Measurements from ENCODE around the gene TRAF5. TPM values are rescaled to one million over a fixed set of nuclear protein-coding genes. Genes with fewer than 3 reads are reported as not detected.

Gene TRAF5
- polyA plus RNA-seq, 1 experiment, result 39.8 TPM

GRCh38 chr1:211358685-211359084, 32.1 kb downstream of the TRAF5 start:
- TF ChIP-seq, protein P1, sequence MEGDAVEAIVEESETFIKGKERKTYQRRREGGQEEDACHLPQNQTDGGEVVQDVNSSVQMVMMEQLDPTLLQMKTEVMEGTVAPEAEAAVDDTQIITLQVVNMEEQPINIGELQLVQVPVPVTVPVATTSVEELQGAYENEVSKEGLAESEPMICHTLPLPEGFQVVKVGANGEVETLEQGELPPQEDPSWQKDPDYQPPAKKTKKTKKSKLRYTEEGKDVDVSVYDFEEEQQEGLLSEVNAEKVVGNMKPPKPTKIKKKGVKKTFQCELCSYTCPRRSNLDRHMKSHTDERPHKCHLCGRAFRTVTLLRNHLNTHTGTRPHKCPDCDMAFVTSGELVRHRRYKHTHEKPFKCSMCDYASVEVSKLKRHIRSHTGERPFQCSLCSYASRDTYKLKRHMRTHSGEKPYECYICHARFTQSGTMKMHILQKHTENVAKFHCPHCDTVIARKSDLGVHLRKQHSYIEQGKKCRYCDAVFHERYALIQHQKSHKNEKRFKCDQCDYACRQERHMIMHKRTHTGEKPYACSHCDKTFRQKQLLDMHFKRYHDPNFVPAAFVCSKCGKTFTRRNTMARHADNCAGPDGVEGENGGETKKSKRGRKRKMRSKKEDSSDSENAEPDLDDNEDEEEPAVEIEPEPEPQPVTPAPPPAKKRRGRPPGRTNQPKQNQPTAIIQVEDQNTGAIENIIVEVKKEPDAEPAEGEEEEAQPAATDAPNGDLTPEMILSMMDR (IDR thresholded peaks at IDR 0.05; ENCODE audit: insufficient read depth, low read depth, low read length), result no peak
- Histone ChIP-seq H3K4me3 (ENCODE audit: low read depth, low read length) (no peak overlapping the region), H3K36me3 (ENCODE audit: control insufficient read depth, insufficient read depth, low read length) (peaks cover 4% of the 10 kb centered on the region; the same call in 1 of the 2 replicates), H3K27me3 (ENCODE audit: control insufficient read depth, insufficient read depth, low read length) (no peaks in the 10 kb centered on the region)
- ChIA-PET POLR2A (no interaction called here), CTCF (no interaction called here)
- no peak for DNase-seq (ENCODE audit: low read depth)

- ChIA-PET CTCF (no interaction called here), POLR2A (no interaction called here)
- Histone ChIP-seq H3K36me3 (ENCODE audit: control insufficient read depth, insufficient read depth, low read length) (peaks cover 3% of the 10 kb centered on the region; the same call in 1 of the 2 replicates), H3K27me3 (ENCODE audit: control insufficient read depth, insufficient read depth, low read length) (no peaks in the 10 kb centered on the region), H3K4me3 (ENCODE audit: low read depth, low read length) (no peak overlapping the region)
- DNase-seq (ENCODE audit: low read depth), result no peak
- TF ChIP-seq, protein P1 (IDR thresholded peaks at IDR 0.05; ENCODE audit: insufficient read depth, low read depth, low read length), result no peak
Observed at GRCh38 chr1:211359876-211360275, 33.2 kb downstream of the TRAF5 start.

DNA sequence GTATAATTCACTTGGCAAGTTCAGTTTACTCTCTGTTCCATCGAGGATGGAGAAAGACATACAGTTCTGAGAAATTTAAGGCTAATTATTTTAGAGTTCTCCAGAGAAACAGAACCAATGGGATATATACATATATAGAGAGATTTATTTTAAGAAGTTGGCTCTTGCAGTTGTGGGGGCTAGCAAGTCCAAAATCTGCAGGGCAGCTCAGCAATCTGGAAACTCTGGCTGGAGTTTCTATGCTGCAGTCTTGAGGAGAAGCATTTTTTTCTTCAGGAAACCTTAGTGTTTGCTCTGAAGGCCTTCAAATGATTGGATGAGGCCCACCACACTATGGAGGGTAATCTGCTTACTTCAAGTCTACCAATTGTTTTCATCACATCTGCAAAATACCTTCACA, 34.6 kb downstream of the TRAF5 start:
- 0 out of 2 replicates have a peak, but pooled peaks cover 1% of the 10 kb centered on the region for H3K36me3 ChIP-seq (ENCODE audit: control insufficient read depth, insufficient read depth, low read length)
- DNase-seq (ENCODE audit: low read depth), result no peak
- ChIA-PET POLR2A (no interaction called here), CTCF (no interaction called here)
- H3K27me3 ChIP-seq (ENCODE audit: control insufficient read depth, insufficient read depth, low read length), result no peaks in the 10 kb centered on the region
- TF ChIP-seq, protein P1 (IDR thresholded peaks at IDR 0.05; ENCODE audit: insufficient read depth, low read depth, low read length), result no peak
- no peak overlapping the region for H3K4me3 ChIP-seq (ENCODE audit: low read depth, low read length)

GRCh38 chr1:211369640-211370039, 43.0 kb downstream of the TRAF5 start:
- POLR2A ChIA-PET, result no interaction called here
- CTCF ChIA-PET, result no interaction called here
- no peak for DNase-seq (ENCODE audit: low read depth)

GRCh38 chr1:211370669-211371068, 44.0 kb downstream of the TRAF5 start:
- TF ChIP-seq, protein P1 (IDR thresholded peaks at IDR 0.05; ENCODE audit: insufficient read depth, low read depth, low read length), result no peak
- Histone ChIP-seq H3K4me3 (ENCODE audit: low read depth, low read length) (no peak overlapping the region), H3K36me3 (ENCODE audit: control insufficient read depth, insufficient read depth, low read length) (peaks cover 9% of the 10 kb centered on the region), H3K27me3 (ENCODE audit: control insufficient read depth, insufficient read depth, low read length) (no peaks in the 10 kb centered on the region)
- DNase-seq (ENCODE audit: low read depth), result no peak
- POLR2A ChIA-PET, result no interaction called here
- CTCF ChIA-PET, result no interaction called here

More at GRCh38 chr1:211369640-211370039, 43.0 kb downstream of the TRAF5 start:
- TF ChIP-seq, protein P1 (IDR thresholded peaks at IDR 0.05; ENCODE audit: insufficient read depth, low read depth, low read length), result no peak
- H3K27me3 ChIP-seq (ENCODE audit: control insufficient read depth, insufficient read depth, low read length), result no peaks in the 10 kb centered on the region
- H3K36me3 ChIP-seq (ENCODE audit: control insufficient read depth, insufficient read depth, low read length), result peaks cover 5% of the 10 kb centered on the region
- H3K4me3 ChIP-seq (ENCODE audit: low read depth, low read length), result no peak overlapping the region

All from BJ (cell line).